ENCODE results near the gene SOX15.

DNA sequence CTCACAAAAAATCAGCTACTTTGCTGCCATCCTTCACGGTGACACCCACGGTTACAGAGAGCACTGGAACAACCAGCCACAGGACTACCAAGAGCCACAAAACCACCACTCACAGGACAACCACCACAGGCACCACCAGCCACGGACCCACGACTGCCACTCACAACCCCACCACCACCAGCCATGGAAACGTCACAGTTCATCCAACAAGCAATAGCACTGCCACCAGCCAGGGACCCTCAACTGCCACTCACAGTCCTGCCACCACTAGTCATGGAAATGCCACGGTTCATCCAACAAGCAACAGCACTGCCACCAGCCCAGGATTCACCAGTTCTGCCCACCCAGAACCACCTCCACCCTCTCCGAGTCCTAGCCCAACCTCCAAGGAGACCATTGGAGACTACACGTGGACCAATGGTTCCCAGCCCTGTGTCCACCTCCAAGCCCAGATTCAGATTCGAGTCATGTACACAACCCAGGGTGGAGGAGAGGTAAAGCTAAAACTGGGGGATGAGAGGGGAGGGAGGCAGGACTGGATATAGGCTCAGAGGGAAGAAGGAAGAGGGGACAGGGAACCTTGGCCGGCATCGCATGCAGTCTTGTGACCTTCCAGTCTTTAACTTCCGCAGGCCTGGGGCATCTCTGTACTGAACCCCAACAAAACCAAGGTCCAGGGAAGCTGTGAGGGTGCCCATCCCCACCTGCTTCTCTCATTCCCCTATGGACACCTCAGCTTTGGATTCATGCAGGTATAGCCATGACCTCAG lies 9.9 kb downstream of the SOX15 start:
- TF ChIP-seq, protein P1, sequence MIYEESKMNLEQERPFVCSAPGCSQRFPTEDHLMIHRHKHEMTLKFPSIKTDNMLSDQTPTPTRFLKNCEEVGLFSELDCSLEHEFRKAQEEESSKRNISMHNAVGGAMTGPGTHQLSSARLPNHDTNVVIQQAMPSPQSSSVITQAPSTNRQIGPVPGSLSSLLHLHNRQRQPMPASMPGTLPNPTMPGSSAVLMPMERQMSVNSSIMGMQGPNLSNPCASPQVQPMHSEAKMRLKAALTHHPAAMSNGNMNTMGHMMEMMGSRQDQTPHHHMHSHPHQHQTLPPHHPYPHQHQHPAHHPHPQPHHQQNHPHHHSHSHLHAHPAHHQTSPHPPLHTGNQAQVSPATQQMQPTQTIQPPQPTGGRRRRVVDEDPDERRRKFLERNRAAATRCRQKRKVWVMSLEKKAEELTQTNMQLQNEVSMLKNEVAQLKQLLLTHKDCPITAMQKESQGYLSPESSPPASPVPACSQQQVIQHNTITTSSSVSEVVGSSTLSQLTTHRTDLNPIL (CRISPR knock-in tag; IDR thresholded peaks at IDR 0.05; ENCODE audit: low read depth), result no peak
- TF ChIP-seq, protein P2, sequence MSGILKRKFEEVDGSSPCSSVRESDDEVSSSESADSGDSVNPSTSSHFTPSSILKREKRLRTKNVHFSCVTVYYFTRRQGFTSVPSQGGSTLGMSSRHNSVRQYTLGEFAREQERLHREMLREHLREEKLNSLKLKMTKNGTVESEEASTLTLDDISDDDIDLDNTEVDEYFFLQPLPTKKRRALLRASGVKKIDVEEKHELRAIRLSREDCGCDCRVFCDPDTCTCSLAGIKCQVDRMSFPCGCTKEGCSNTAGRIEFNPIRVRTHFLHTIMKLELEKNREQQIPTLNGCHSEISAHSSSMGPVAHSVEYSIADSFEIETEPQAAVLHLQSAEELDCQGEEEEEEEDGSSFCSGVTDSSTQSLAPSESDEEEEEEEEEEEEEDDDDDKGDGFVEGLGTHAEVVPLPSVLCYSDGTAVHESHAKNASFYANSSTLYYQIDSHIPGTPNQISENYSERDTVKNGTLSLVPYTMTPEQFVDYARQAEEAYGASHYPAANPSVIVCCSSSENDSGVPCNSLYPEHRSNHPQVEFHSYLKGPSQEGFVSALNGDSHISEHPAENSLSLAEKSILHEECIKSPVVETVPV (CRISPR knock-in tag; IDR thresholded peaks at IDR 0.05), result no peak
- TF ChIP-seq OSR1 (CRISPR knock-in tag; IDR thresholded peaks at IDR 0.05) (no peak), CSDC2 (CRISPR knock-in tag; IDR thresholded peaks at IDR 0.05) (no peak), ZNF565 (CRISPR knock-in tag; conservative IDR thresholded peaks at IDR 0.05; ENCODE audit: low read depth) (no peak), ZFP3 (CRISPR knock-in tag; IDR thresholded peaks at IDR 0.05) (no peak), PPARA (CRISPR knock-in tag; IDR thresholded peaks at IDR 0.05; ENCODE audit: borderline replicate concordance) (no peak), ARNTL (CRISPR knock-in tag; IDR thresholded peaks at IDR 0.05; ENCODE audit: borderline replicate concordance, low read depth) (no peak)
- TF ChIP-seq, protein P3, sequence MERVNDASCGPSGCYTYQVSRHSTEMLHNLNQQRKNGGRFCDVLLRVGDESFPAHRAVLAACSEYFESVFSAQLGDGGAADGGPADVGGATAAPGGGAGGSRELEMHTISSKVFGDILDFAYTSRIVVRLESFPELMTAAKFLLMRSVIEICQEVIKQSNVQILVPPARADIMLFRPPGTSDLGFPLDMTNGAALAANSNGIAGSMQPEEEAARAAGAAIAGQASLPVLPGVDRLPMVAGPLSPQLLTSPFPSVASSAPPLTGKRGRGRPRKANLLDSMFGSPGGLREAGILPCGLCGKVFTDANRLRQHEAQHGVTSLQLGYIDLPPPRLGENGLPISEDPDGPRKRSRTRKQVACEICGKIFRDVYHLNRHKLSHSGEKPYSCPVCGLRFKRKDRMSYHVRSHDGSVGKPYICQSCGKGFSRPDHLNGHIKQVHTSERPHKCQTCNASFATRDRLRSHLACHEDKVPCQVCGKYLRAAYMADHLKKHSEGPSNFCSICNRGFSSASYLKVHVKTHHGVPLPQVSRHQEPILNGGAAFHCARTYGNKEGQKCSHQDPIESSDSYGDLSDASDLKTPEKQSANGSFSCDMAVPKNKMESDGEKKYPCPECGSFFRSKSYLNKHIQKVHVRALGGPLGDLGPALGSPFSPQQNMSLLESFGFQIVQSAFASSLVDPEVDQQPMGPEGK (CRISPR knock-in tag; IDR thresholded peaks at IDR 0.05; ENCODE audit: borderline replicate concordance), result no peak
